GM18951 (cell line): ENCODE measurements around the gene PRDM5.

ENCODE experiments used
- POLR2A ChIP-seq: IDR thresholded peaks from 4 replicates; pipeline ENCODE4 v1.6.1; 2011; ENCODE audit warnings: mild to moderate bottlenecking; ENCODE audit not compliant: insufficient read length, insufficient read depth; ENCODE audit errors: extremely low read depth
- in situ Hi-C: fragments of 300-500 bp; cut with MboI; formaldehyde crosslinking; loops from one replicate; pipeline ENCODE4 v1.12.0; 2022; ENCODE audit warnings: low sequenced_read_pairs, mixed read lengths, inconsistent platforms; ENCODE audit not compliant: unreplicated experiment

PRDM5 gene

GRCh38 chr4:120924931-120925330 is 2.4 kb upstream of the PRDM5 start:
- TF ChIP-seq POLR2A, result no peak

DNA sequence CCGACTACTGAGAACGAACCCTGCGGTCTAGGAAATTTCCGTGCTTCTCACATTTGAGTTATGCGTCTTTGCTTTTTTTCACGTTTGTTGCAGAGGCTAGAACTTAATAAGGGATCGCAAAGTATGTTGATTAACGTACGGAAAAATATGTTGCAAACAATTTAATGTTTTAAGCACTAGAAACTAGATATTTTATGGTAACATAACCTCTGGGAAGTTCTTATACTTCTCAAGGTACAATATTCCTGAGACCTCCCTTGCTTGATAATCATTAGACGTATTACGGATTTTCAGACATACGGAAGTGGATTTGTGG is 639 bp upstream of the PRDM5 start:
- no peak for TF ChIP-seq POLR2A
- in situ Hi-C loops, result no loop called here

More at GRCh38 chr4:120924931-120925330, 2.4 kb upstream of the PRDM5 start:
- in situ Hi-C loops, result no loop called here

GRCh38 chr4:120921456-120922380 is 808 bp downstream of the PRDM5 start:
- TF ChIP-seq POLR2A, result no peak
- in situ Hi-C loops, result no loop called here

DNA sequence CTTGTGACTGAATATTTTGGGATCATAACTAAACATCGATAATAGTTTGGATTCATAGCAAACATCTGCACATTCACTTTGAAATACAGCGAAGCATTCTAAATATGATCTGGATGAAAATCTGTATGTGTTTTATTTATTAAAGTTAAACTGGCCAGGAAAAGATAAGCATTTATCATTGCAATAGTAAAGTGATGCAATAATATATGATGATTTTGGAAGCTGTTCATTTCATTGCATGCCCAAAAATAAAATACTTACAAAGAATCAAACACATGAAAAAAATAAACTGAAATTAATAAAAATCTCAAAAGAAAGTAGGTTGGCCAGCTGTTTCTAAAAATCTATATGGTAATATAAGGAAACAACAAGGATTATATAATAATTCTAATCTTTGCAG is 1.9 kb downstream of the PRDM5 start:
- no peak for TF ChIP-seq POLR2A
- in situ Hi-C loops, result no loop called here

DNA sequence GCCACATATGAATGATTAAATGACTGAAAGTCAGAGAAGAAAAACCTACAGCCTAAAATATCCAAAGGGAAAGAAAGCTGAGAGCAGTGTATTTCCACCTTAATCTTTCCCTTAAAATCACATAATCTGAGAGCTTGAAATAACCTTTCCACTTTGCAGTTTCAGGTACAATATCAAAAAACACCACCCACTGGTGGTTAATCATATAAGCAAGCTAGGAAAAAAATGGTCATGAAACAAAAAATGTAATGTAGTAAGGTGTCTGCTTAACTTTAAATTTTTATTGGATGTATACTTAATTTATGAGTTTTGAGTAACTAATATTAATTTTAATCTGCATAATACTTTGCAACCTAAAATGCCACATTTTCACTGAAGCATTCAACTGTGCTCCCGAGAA is 3.2 kb downstream of the PRDM5 start:
- no peak for TF ChIP-seq POLR2A
- in situ Hi-C loops, result no loop called here

GRCh38 chr4:120918788-120919187 is 3.7 kb downstream of the PRDM5 start:
- TF ChIP-seq POLR2A, result no peak
- in situ Hi-C loops, result no loop called here

GRCh38 chr4:120918092-120918491 is 4.4 kb downstream of the PRDM5 start:
- TF ChIP-seq POLR2A, result no peak
- in situ Hi-C loops, result no loop called here

DNA sequence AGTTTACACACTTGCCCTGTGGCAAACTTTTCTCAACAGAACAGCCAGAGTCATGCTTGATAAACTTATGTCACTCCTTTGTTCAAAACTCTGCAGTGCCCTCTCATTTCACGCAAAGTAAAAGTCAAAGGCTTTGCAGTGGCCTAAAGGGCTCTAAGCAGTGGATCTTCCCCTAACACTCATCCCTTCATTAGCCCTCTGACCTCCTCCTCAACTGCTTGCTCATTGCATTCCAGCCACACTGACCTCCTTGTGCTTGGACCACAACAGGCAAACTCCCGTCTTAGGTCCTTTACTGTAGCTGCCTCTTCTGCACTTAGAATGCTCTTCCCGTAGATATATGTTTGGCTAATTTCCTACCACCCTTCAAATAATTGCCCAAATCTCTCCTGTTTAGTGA is 5.6 kb downstream of the PRDM5 start:
- no peak for TF ChIP-seq POLR2A
- in situ Hi-C loops, result no loop called here

DNA sequence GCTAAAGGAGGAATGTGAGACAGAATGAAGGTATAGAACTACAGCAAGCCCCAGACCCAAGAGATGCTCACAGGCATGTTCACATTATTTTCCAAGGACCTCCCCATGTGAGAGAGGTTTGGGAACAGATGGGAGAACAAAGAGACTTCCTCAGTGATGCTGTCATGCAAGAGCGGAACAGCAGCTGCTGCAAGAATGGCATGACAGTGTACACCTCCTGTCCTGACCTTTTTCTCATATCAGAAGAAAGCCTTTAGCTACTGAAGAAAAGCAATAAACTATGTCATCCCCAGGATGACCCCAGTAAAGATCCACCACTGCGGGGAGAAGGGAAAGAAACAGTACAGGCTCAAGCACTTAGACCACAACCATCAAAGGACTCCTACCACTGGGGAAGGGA is 7.2 kb downstream of the PRDM5 start:
- TF ChIP-seq POLR2A, result no peak
- in situ Hi-C loops, result no loop called here

DNA sequence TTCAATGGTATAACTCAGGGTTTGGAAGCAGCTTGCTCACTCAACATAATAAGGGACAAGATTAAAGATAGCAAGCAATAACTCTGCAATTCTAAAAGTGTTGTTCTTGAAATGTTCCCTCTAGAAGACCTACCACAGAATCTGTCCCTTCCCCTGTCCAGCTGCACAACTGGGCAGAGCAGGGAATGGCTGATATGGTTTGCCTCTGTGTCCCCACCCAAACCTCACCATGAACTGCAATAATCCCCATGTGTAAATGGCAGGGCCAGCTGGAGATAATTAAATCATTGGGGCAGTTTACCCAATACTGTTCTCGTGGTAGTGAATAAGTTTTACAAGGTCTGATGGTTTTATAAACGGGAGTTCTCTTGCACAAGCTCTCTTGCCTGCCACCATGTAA is 19.1 kb downstream of the PRDM5 start:
- no peak for TF ChIP-seq POLR2A
- in situ Hi-C loops, result no loop called here

- in situ Hi-C loops, result no loop called here
- no peak for TF ChIP-seq POLR2A
Measured at GRCh38 chr4:120902925-120903324, 19.6 kb downstream of the PRDM5 start.

- in situ Hi-C loops, result no loop called here
Measured at GRCh38 chr4:120901731-120902130, 20.8 kb downstream of the PRDM5 start.

DNA sequence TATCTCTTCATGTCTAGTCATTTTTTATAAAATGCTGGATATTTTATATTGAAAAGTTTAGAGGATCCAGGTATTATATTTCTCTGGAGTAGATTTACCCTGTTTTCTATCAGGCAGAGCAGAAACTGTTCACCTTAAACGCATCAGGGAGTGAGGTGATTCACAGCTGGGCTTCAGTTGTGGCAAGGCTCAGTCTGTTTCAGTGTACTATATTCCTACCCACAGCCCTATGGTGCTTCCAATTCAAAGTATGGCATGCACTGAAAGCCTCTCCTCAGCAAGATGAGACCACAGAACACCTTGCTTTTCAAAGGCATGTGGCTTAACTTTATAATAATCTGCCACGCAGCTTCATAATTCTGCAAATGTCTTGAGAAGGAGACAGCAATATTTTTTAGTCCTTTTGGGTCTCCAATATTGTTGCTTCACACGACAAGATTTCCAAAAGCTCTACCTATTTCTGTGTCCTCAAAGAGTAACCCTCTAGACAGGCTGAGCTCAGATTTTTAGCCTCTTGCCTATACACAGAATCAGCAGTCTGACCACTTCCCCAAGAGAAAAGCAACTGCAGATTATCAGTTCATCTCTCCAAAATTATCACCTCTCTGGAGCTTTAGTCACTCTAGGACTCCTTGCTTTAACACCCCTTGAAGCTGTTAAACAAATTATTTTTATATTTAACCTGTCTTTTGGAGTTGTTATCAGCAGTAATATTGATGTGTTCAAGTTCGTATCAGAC is 24.4 kb downstream of the PRDM5 start:
- no peak for TF ChIP-seq POLR2A
- in situ Hi-C loops, result no loop called here

More at GRCh38 chr4:120901731-120902130, 20.8 kb downstream of the PRDM5 start:
- TF ChIP-seq POLR2A, result no peak

- no peak for TF ChIP-seq POLR2A
- in situ Hi-C loops, result no loop called here
Measured at GRCh38 chr4:120895554-120895953, 27.0 kb downstream of the PRDM5 start.
